Caco-2 (cell line): Measurements from ENCODE around the gene LAMP5. TPM values are rescaled to one million over a fixed set of nuclear protein-coding genes. Genes with fewer than 3 reads are reported as not detected.

Source experiments
- BruUV-seq: library from RNA; stranded (reverse); fragments of 400-500 nt; replicated peaks from 2 replicates; lab custom pipeline; 2021; lab: Mats Ljungman, UMichigan
- CTCF ChIA-PET: fragments of 300-600 bp; sonication (Branson Sonifier 250); formaldehyde crosslinking; loops from one replicate; lab custom pipeline; 2022; ENCODE audit warnings: antibody characterized with exemption; lab: Charles Lee
- POLR2A ChIA-PET: fragments of 300-600 bp; sonication (Branson Sonifier 250); formaldehyde crosslinking; loops from one replicate; lab custom pipeline; 2022; ENCODE audit warnings: antibody characterized with exemption; lab: Charles Lee
- DNase-seq, 2 experiments: peaks; one replicate each; pipeline versions ENCODE4 v3.0.0 to v3.0.0-alpha.2; 2020 to 2022
- H3K27me3 ChIP-seq: replicated peaks from 2 replicates; pipeline ENCODE4 v1.6.0; 2011; ENCODE audit warnings: low read length; ENCODE audit not compliant: control insufficient read depth, insufficient read depth
- H3K36me3 ChIP-seq: 2 replicates; pipeline ENCODE4 v1.5.1; 2011; ENCODE audit warnings: low read length; ENCODE audit not compliant: control insufficient read depth, insufficient read depth
- H3K4me1 ChIP-seq: fragments of 250-450 bp; sonication (Bioruptor Pico); 2 replicates; pipeline ENCODE4 v1.5.1; 2020; ENCODE audit warnings: mild to moderate bottlenecking
- H3K4me3 ChIP-seq: 2 replicates; pipeline ENCODE4 v1.5.1; 2011; ENCODE audit warnings: low read depth, mild to moderate bottlenecking, control low read depth, low read length
- H3K9me3 ChIP-seq: fragments of 250-450 bp; sonication (Bioruptor Pico); 2 replicates; pipeline ENCODE4 v1.5.1; 2020; ENCODE audit warnings: mild to moderate bottlenecking, moderate library complexity
- H3K27ac Mint-ChIP-seq: one replicate; pipeline ENCODE4 v1.8.0; 2022; ENCODE audit warnings: mixed read lengths; ENCODE audit not compliant: unreplicated experiment
- H3K27me3 Mint-ChIP-seq: one replicate; pipeline ENCODE4 v1.8.0; 2022; ENCODE audit warnings: mixed read lengths; ENCODE audit not compliant: insufficient read depth, unreplicated experiment
- H3K36me3 Mint-ChIP-seq: one replicate; pipeline ENCODE4 v1.8.0; 2022; ENCODE audit warnings: mild to moderate bottlenecking, mixed read lengths; ENCODE audit not compliant: insufficient read depth, unreplicated experiment
- H3K4me1 Mint-ChIP-seq: one replicate; pipeline ENCODE4 v1.8.0; 2022; ENCODE audit warnings: low read depth, mixed read lengths; ENCODE audit not compliant: unreplicated experiment
- H3K4me3 Mint-ChIP-seq: one replicate; pipeline ENCODE4 v1.8.0; 2022; ENCODE audit warnings: mild to moderate bottlenecking, moderate library complexity, mixed read lengths; ENCODE audit not compliant: unreplicated experiment
- H3K9me3 Mint-ChIP-seq: one replicate; pipeline ENCODE4 v1.8.0; 2022; ENCODE audit warnings: mixed read lengths; ENCODE audit not compliant: unreplicated experiment
- intact Hi-C: fragments of 100-400 bp; cut with micrococcal nuclease; formaldehyde crosslinking; loops from one replicate; pipeline ENCODE4 v1.10.0; 2022; ENCODE audit not compliant: unreplicated experiment
- total RNA-seq: library from RNA; stranded (reverse); gene quantifications from 2 replicates; pipeline ENCODE4 v1.2.3, GENCODE V29; 2022
- TF ChIP-seq, protein P1 (sequence below), 2 experiments: fragments of 200-600 bp in 1 of 2; IDR thresholded peaks; 1 replicate in 1 of 2; 2 replicates in 1 of 2; pipeline versions ENCODE4 v1.5.1 to v1.8.0; 2011 to 2022; ENCODE audit warnings: antibody characterized with exemption in 1 of 2, control low read depth in 1 of 2, inconsistent platforms in 1 of 2, low read depth in 1 of 2, low read length in 1 of 2, mild to moderate bottlenecking in 1 of 2, moderate library complexity in 1 of 2; ENCODE audit not compliant: insufficient read depth in 1 of 2, severe bottlenecking in 1 of 2, unreplicated experiment in 1 of 2

The LAMP5 gene
- total RNA-seq, 1 experiment from 2014 or later, result not detected

- DNase-seq, result no peak
- Mint-ChIP-seq H3K4me3 (no peak overlapping the region), H3K36me3 (no peaks in the 10 kb centered on the region), H3K27me3 (peaks cover 6% of the 10 kb centered on the region), H3K4me1 (no peaks in the 10 kb centered on the region), H3K27ac (no peak overlapping the region), H3K9me3 (no peaks in the 10 kb centered on the region)
- POLR2A ChIA-PET, result no interaction called here
- no peaks in the 10 kb centered on the region; the same call in 1 of the 2 replicates for H3K27me3 ChIP-seq
- no peaks in the 10 kb centered on the region for H3K9me3 ChIP-seq
- H3K36me3 ChIP-seq, result no peaks in the 10 kb centered on the region
- H3K4me1 ChIP-seq, result no peaks in the 10 kb centered on the region
- intact Hi-C loops, result no loop called here
- TF ChIP-seq, protein P1, sequence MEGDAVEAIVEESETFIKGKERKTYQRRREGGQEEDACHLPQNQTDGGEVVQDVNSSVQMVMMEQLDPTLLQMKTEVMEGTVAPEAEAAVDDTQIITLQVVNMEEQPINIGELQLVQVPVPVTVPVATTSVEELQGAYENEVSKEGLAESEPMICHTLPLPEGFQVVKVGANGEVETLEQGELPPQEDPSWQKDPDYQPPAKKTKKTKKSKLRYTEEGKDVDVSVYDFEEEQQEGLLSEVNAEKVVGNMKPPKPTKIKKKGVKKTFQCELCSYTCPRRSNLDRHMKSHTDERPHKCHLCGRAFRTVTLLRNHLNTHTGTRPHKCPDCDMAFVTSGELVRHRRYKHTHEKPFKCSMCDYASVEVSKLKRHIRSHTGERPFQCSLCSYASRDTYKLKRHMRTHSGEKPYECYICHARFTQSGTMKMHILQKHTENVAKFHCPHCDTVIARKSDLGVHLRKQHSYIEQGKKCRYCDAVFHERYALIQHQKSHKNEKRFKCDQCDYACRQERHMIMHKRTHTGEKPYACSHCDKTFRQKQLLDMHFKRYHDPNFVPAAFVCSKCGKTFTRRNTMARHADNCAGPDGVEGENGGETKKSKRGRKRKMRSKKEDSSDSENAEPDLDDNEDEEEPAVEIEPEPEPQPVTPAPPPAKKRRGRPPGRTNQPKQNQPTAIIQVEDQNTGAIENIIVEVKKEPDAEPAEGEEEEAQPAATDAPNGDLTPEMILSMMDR (IDR thresholded peaks at IDR 0.05; ENCODE audit: insufficient read depth in 1 of 2, low read depth in 1 of 2, low read length in 1 of 2, severe bottlenecking in 1 of 2, unreplicated experiment in 1 of 2), result no peak
- BruUV-seq, result no TSS peak
- H3K4me3 ChIP-seq, result no peak overlapping the region
- CTCF ChIA-PET, result no interaction called here
Measured at GRCh38 chr20:9577397-9577796, 63.0 kb downstream of the LAMP5 start.

- Mint-ChIP-seq H3K4me3 (no peak overlapping the region), H3K36me3 (no peaks in the 10 kb centered on the region), H3K27ac (no peak overlapping the region), H3K9me3 (no peaks in the 10 kb centered on the region), H3K27me3 (peaks cover 3% of the 10 kb centered on the region), H3K4me1 (no peaks in the 10 kb centered on the region)
- Histone ChIP-seq H3K27me3 (no peaks in the 10 kb centered on the region; the same call in 1 of the 2 replicates), H3K9me3 (no peaks in the 10 kb centered on the region), H3K36me3 (no peaks in the 10 kb centered on the region), H3K4me1 (no peaks in the 10 kb centered on the region), H3K4me3 (no peak overlapping the region)
- intact Hi-C loops, result no loop called here
- BruUV-seq, result no TSS peak
- CTCF ChIA-PET, result no interaction called here
- POLR2A ChIA-PET, result no interaction called here
- no peak for DNase-seq
- TF ChIP-seq, protein P1 (IDR thresholded peaks at IDR 0.05; ENCODE audit: insufficient read depth in 1 of 2, low read depth in 1 of 2, low read length in 1 of 2, severe bottlenecking in 1 of 2, unreplicated experiment in 1 of 2), result no peak
Measured at GRCh38 chr20:9578594-9578993, 64.2 kb downstream of the LAMP5 start.
